ENCODE measurements around the gene GSTM1. TPM values are rescaled to one million over a fixed set of nuclear protein-coding genes. Genes with fewer than 3 reads are reported as not detected.

The GSTM1 gene
- total and polyA plus RNA-seq, 2 donors (not counting 1 experiment from before 2014, with no cell fraction given) = 38.0 TPM; not detected in 1

DNA sequence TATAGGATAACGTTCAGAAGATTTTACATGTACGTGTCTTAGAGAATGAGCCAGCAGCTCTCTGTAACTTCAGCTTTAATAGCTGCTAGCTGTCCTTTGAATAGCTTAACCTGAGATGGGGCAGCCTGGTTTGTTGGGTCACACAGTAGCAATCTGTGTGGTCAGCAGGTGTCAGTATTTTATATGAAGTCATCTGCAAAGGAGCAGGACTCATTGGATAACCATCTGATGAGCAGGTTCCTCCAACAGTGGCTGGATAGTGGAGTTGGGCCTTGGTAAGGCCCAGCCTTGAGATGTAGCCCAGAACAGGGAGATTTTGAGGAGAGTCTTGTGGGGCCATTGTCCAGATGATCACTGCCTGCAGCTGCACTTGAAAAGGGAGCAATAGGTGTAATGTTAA, 30.9 kb downstream of the GSTM1 start:
- no peaks in the 10 kb centered on the region for H3K27me3 ChIP-seq (ENCODE audit: control insufficient read depth, insufficient read depth, low read length)
- peak in 1 of 2 donors; percentile 35 for DNase-seq (ENCODE audit: low read depth in 2 of 2)
- H3K27ac ChIP-seq (ENCODE audit: insufficient read depth, low read length) = no peak overlapping the region
- H3K4me3 ChIP-seq (replicated peaks in 1 of 4; ENCODE audit: control extremely low read depth in 1 of 4, insufficient read depth in 1 of 4, low read depth in 3 of 4, low read length in 4 of 4) = no peak overlapping the region
- no peaks in the 10 kb centered on the region for H3K9me3 ChIP-seq (ENCODE audit: control insufficient read depth, insufficient read depth, low read depth, low read length)
- no peak overlapping the region for H2AFZ ChIP-seq (ENCODE audit: low read length)
- H3K9ac ChIP-seq (ENCODE audit: insufficient read depth, low read length) = no peak overlapping the region
- no peaks in the 10 kb centered on the region for H3K36me3 ChIP-seq (ENCODE audit: control insufficient read depth, insufficient read depth, low read length)
- TF ChIP-seq, protein P1, sequence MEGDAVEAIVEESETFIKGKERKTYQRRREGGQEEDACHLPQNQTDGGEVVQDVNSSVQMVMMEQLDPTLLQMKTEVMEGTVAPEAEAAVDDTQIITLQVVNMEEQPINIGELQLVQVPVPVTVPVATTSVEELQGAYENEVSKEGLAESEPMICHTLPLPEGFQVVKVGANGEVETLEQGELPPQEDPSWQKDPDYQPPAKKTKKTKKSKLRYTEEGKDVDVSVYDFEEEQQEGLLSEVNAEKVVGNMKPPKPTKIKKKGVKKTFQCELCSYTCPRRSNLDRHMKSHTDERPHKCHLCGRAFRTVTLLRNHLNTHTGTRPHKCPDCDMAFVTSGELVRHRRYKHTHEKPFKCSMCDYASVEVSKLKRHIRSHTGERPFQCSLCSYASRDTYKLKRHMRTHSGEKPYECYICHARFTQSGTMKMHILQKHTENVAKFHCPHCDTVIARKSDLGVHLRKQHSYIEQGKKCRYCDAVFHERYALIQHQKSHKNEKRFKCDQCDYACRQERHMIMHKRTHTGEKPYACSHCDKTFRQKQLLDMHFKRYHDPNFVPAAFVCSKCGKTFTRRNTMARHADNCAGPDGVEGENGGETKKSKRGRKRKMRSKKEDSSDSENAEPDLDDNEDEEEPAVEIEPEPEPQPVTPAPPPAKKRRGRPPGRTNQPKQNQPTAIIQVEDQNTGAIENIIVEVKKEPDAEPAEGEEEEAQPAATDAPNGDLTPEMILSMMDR (conservative IDR thresholded peaks at IDR 0.05 in 1 of 2, IDR thresholded peaks at IDR 0.05 in 1 of 2; ENCODE audit: low read depth in 1 of 2, low read length in 2 of 2) = no peak
- TF ChIP-seq EZH2 (IDR thresholded peaks at IDR 0.05; ENCODE audit: low read length, missing control alignments) = no peak
- H4K20me1 ChIP-seq (ENCODE audit: control insufficient read depth, extremely low read depth, insufficient read depth, low read length) = no peaks in the 10 kb centered on the region
- H3K79me2 ChIP-seq (ENCODE audit: control insufficient read depth, insufficient read depth, low read length) = no peaks in the 10 kb centered on the region
- no peaks in the 10 kb centered on the region for H3K4me1 ChIP-seq (ENCODE audit: control insufficient read depth, extremely low read depth, insufficient read depth, low read length)
- no peak overlapping the region for H3K4me2 ChIP-seq (ENCODE audit: extremely low read depth, insufficient read depth, low read length)

DNA sequence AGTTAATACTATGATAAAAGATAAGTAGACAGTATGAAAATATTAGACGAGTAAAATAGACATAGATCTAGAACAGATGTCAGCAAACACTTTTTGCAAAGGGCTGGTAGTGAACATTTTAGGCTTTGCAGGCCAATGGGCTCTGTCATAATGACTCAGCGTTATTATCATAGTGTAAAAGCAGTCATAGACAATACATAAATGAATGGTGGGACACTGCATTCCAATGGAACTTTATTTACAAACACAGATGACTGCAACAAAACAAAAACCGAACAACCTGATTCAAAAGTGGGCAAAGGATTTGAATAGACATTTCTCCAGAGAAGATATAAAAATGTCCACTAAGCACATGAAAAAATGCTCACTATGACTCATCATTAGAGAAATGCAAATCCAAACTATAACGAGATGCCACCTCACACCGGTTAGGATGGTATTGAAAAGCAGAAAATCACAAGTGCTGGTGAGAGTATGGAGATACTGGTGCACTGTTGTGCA, 31.8 kb downstream of the GSTM1 start:
- no peaks in the 10 kb centered on the region for H3K4me1 ChIP-seq (ENCODE audit: control insufficient read depth, extremely low read depth, insufficient read depth, low read length)
- no peak for TF ChIP-seq EZH2 (IDR thresholded peaks at IDR 0.05; ENCODE audit: low read length, missing control alignments)
- TF ChIP-seq, protein P1 (conservative IDR thresholded peaks at IDR 0.05 in 1 of 2, IDR thresholded peaks at IDR 0.05 in 1 of 2; ENCODE audit: low read depth in 1 of 2, low read length in 2 of 2) = no peak
- no peaks in the 10 kb centered on the region for H4K20me1 ChIP-seq (ENCODE audit: control insufficient read depth, extremely low read depth, insufficient read depth, low read length)
- no peak overlapping the region for H3K4me2 ChIP-seq (ENCODE audit: extremely low read depth, insufficient read depth, low read length)
- no peaks in the 10 kb centered on the region for H3K36me3 ChIP-seq (ENCODE audit: control insufficient read depth, insufficient read depth, low read length)
- peak; percentile 51 to 70 for DNase-seq (ENCODE audit: low read depth in 2 of 2)
- H2AFZ ChIP-seq (ENCODE audit: low read length) = no peak overlapping the region
- no peaks in the 10 kb centered on the region for H3K79me2 ChIP-seq (ENCODE audit: control insufficient read depth, insufficient read depth, low read length)
- no peaks in the 10 kb centered on the region for H3K9me3 ChIP-seq (ENCODE audit: control insufficient read depth, insufficient read depth, low read depth, low read length)
- H3K9ac ChIP-seq (ENCODE audit: insufficient read depth, low read length) = no peak overlapping the region
- H3K27me3 ChIP-seq (ENCODE audit: control insufficient read depth, insufficient read depth, low read length) = no peaks in the 10 kb centered on the region
- H3K27ac ChIP-seq (ENCODE audit: insufficient read depth, low read length) = peak overlapping the region; percentile 1
- no peak overlapping the region for H3K4me3 ChIP-seq (replicated peaks in 1 of 4; ENCODE audit: control extremely low read depth in 1 of 4, insufficient read depth in 1 of 4, low read depth in 3 of 4, low read length in 4 of 4)

GRCh38 chr1:109721042-109721441, 33.4 kb downstream of the GSTM1 start:
- Histone ChIP-seq H3K27ac (ENCODE audit: insufficient read depth, low read length) (no peak overlapping the region), H2AFZ (ENCODE audit: low read length) (no peak overlapping the region), H3K4me1 (ENCODE audit: control insufficient read depth, extremely low read depth, insufficient read depth, low read length) (no peaks in the 10 kb centered on the region), H3K9ac (ENCODE audit: insufficient read depth, low read length) (no peak overlapping the region), H3K4me2 (ENCODE audit: extremely low read depth, insufficient read depth, low read length) (no peak overlapping the region), H3K36me3 (ENCODE audit: control insufficient read depth, insufficient read depth, low read length) (no peaks in the 10 kb centered on the region), H3K79me2 (ENCODE audit: control insufficient read depth, insufficient read depth, low read length) (no peaks in the 10 kb centered on the region), H3K27me3 (ENCODE audit: control insufficient read depth, insufficient read depth, low read length) (no peaks in the 10 kb centered on the region), H4K20me1 (ENCODE audit: control insufficient read depth, extremely low read depth, insufficient read depth, low read length) (no peaks in the 10 kb centered on the region), H3K4me3 (replicated peaks in 1 of 4; ENCODE audit: control extremely low read depth in 1 of 4, insufficient read depth in 1 of 4, low read depth in 3 of 4, low read length in 4 of 4) (no peak overlapping the region), H3K9me3 (ENCODE audit: control insufficient read depth, insufficient read depth, low read depth, low read length) (no peaks in the 10 kb centered on the region)
- TF ChIP-seq, protein P1 (conservative IDR thresholded peaks at IDR 0.05 in 1 of 2, IDR thresholded peaks at IDR 0.05 in 1 of 2; ENCODE audit: low read depth in 1 of 2, low read length in 2 of 2) = no peak
- TF ChIP-seq EZH2 (IDR thresholded peaks at IDR 0.05; ENCODE audit: low read length, missing control alignments) = no peak
- peak in 1 of 2 donors; percentile 17 for DNase-seq (ENCODE audit: low read depth in 2 of 2)

Data from fibroblast of lung (primary cell).